Stimulated activated CD4-positive, alpha-beta T cell treated with anti-CD3 and anti-CD28 coated beads, Interleukin-2, amount 100 ng/mL, for 4 hours (primary cell): Measurements from ENCODE around the gene AMH.
"Not testable (repeated sequence)": the region's sequence is repeated elsewhere in the genome, so short reads cannot be mapped to it uniquely, and the experiment has no call there.

Experiments used
- DNase-seq: peaks from one replicate; pipeline ENCODE4 v3.0.0-alpha.2; 2020; ENCODE audit warnings: low read depth

Gene AMH

GRCh38 chr19:2249010-2249866 is at the start of gene AMH:
Gene AMH, plus strand, starts transcription at chr19:2249323. Its CDS starts 10 bp downstream, at chr19:2249333.
- DNase-seq, result no peak

GRCh38 chr19:2199861-2200623 is 49.1 kb upstream of the AMH start:
- DNase-seq, result no peak

- not testable (repeated sequence) for DNase-seq
Measured at GRCh38 chr19:2200624-2201294, 48.4 kb upstream of the AMH start.

- DNase-seq, result no peak
Measured at GRCh38 chr19:2201473-2202148, 47.5 kb upstream of the AMH start.

- DNase-seq, result no peak
Measured at GRCh38 chr19:2202366-2202765, 46.8 kb upstream of the AMH start.

- no peak for DNase-seq
Measured at GRCh38 chr19:2207008-2207407, 42.1 kb upstream of the AMH start.

- no peak for DNase-seq
Measured at GRCh38 chr19:2207991-2208860, 40.9 kb upstream of the AMH start.

GRCh38 chr19:2208975-2209374 is 40.1 kb upstream of the AMH start:
- no peak for DNase-seq

- DNase-seq, result no peak
Measured at GRCh38 chr19:2209408-2209807, 39.7 kb upstream of the AMH start.

- DNase-seq, result no peak
Measured at GRCh38 chr19:2210206-2210605, 38.9 kb upstream of the AMH start.

GRCh38 chr19:2210987-2211740 is 38.0 kb upstream of the AMH start:
- DNase-seq, result no peak

- no peak for DNase-seq
Measured at GRCh38 chr19:2212861-2213711, 36.0 kb upstream of the AMH start.

- DNase-seq, result no peak
Measured at GRCh38 chr19:2213799-2214198, 35.3 kb upstream of the AMH start.

GRCh38 chr19:2214251-2214650 is 34.9 kb upstream of the AMH start:
- DNase-seq, result no peak

GRCh38 chr19:2215281-2215751 is 33.8 kb upstream of the AMH start:
- no peak for DNase-seq

GRCh38 chr19:2216361-2217225 is 32.5 kb upstream of the AMH start:
- DNase-seq, result no peak

- DNase-seq, result no peak
Measured at GRCh38 chr19:2217591-2217990, 31.5 kb upstream of the AMH start.

GRCh38 chr19:2219726-2220125 is 29.4 kb upstream of the AMH start:
- DNase-seq, result no peak
